ENCODE results near the gene AGFG2.

AGFG2 gene

GRCh38 chr7:100590077-100590737 is 51.2 kb downstream of the AGFG2 start:
- H3K36me3 Mint-ChIP-seq (ENCODE audit: low read depth), result no peaks in the 10 kb centered on the region
- no peaks in the 10 kb centered on the region for H3K9me3 Mint-ChIP-seq
- peaks cover 9% of the 10 kb centered on the region for H3K4me1 Mint-ChIP-seq (ENCODE audit: low read depth)
- H3K27ac Mint-ChIP-seq, result no peak overlapping the region
- H3K27me3 Mint-ChIP-seq, result peaks cover 4% of the 10 kb centered on the region
- no peak overlapping the region for H3K4me3 Mint-ChIP-seq

- peaks cover 3% of the 10 kb centered on the region for H3K4me1 Mint-ChIP-seq (ENCODE audit: low read depth)
- no peaks in the 10 kb centered on the region for H3K9me3 Mint-ChIP-seq
- H3K27me3 Mint-ChIP-seq, result peaks cover 4% of the 10 kb centered on the region
- H3K4me3 Mint-ChIP-seq, result no peak overlapping the region
- no peak overlapping the region for H3K27ac Mint-ChIP-seq
- H3K36me3 Mint-ChIP-seq (ENCODE audit: low read depth), result no peaks in the 10 kb centered on the region
Observed at GRCh38 chr7:100591596-100591995, 52.6 kb downstream of the AGFG2 start.

- Mint-ChIP-seq H3K9me3 (no peaks in the 10 kb centered on the region), H3K27me3 (peaks cover 4% of the 10 kb centered on the region), H3K4me3 (no peak overlapping the region), H3K27ac (no peak overlapping the region), H3K4me1 (ENCODE audit: low read depth) (no peaks in the 10 kb centered on the region), H3K36me3 (ENCODE audit: low read depth) (no peaks in the 10 kb centered on the region)
Observed at GRCh38 chr7:100595188-100595587, 56.2 kb downstream of the AGFG2 start.

- Mint-ChIP-seq H3K4me1 (ENCODE audit: low read depth) (peaks cover under 1% of the 10 kb centered on the region), H3K9me3 (no peaks in the 10 kb centered on the region), H3K27me3 (no peaks in the 10 kb centered on the region), H3K36me3 (ENCODE audit: low read depth) (no peaks in the 10 kb centered on the region), H3K4me3 (no peak overlapping the region), H3K27ac (no peak overlapping the region)
Observed at GRCh38 chr7:100598425-100598824, 59.4 kb downstream of the AGFG2 start.

- Mint-ChIP-seq H3K4me3 (no peak overlapping the region), H3K4me1 (ENCODE audit: low read depth) (peaks cover 13% of the 10 kb centered on the region), H3K27me3 (no peaks in the 10 kb centered on the region), H3K27ac (no peak overlapping the region), H3K9me3 (no peaks in the 10 kb centered on the region), H3K36me3 (ENCODE audit: low read depth) (no peaks in the 10 kb centered on the region)
Observed at GRCh38 chr7:100599911-100600729, 61.1 kb downstream of the AGFG2 start.

- H3K27me3 Mint-ChIP-seq, result no peaks in the 10 kb centered on the region
- no peak overlapping the region for H3K27ac Mint-ChIP-seq
- peaks cover 18% of the 10 kb centered on the region for H3K4me1 Mint-ChIP-seq (ENCODE audit: low read depth)
- H3K36me3 Mint-ChIP-seq (ENCODE audit: low read depth), result no peaks in the 10 kb centered on the region
- no peak overlapping the region for H3K4me3 Mint-ChIP-seq
- H3K9me3 Mint-ChIP-seq, result no peaks in the 10 kb centered on the region
Observed at GRCh38 chr7:100600730-100601038, 61.7 kb downstream of the AGFG2 start.

GRCh38 chr7:100602889-100603725 is 64.1 kb downstream of the AGFG2 start:
- Mint-ChIP-seq H3K27ac (peak overlapping the region; percentile 76), H3K36me3 (ENCODE audit: low read depth) (no peaks in the 10 kb centered on the region), H3K27me3 (no peaks in the 10 kb centered on the region), H3K4me1 (ENCODE audit: low read depth) (peaks cover 22% of the 10 kb centered on the region), H3K4me3 (peak overlapping the region; percentile 82), H3K9me3 (no peaks in the 10 kb centered on the region)

- Mint-ChIP-seq H3K4me1 (ENCODE audit: low read depth) (peaks cover 22% of the 10 kb centered on the region), H3K4me3 (peak overlapping the region; percentile 82), H3K27ac (peak overlapping the region; percentile 76), H3K36me3 (ENCODE audit: low read depth) (no peaks in the 10 kb centered on the region), H3K9me3 (no peaks in the 10 kb centered on the region), H3K27me3 (no peaks in the 10 kb centered on the region)
Observed at GRCh38 chr7:100603726-100604027, 64.7 kb downstream of the AGFG2 start.

- Mint-ChIP-seq H3K27me3 (no peaks in the 10 kb centered on the region), H3K4me3 (peak overlapping the region; percentile 82), H3K36me3 (ENCODE audit: low read depth) (no peaks in the 10 kb centered on the region), H3K27ac (peak overlapping the region; percentile 76), H3K4me1 (ENCODE audit: low read depth) (peaks cover 22% of the 10 kb centered on the region), H3K9me3 (no peaks in the 10 kb centered on the region)
Observed at GRCh38 chr7:100604028-100604975, 65.3 kb downstream of the AGFG2 start.

- Mint-ChIP-seq H3K27ac (no peak overlapping the region), H3K4me3 (peak overlapping the region; percentile 73), H3K27me3 (no peaks in the 10 kb centered on the region)
Observed at GRCh38 chr7:100604976-100605911, 66.2 kb downstream of the AGFG2 start.

GRCh38 chr7:100606313-100606712 is 67.3 kb downstream of the AGFG2 start:
- no peaks in the 10 kb centered on the region for H3K27me3 Mint-ChIP-seq
- no peak overlapping the region for H3K27ac Mint-ChIP-seq
- H3K36me3 Mint-ChIP-seq (ENCODE audit: low read depth), result no peaks in the 10 kb centered on the region
- H3K4me3 Mint-ChIP-seq, result no peak overlapping the region
- H3K9me3 Mint-ChIP-seq, result no peaks in the 10 kb centered on the region
- H3K4me1 Mint-ChIP-seq (ENCODE audit: low read depth), result peaks cover 22% of the 10 kb centered on the region

More at GRCh38 chr7:100604976-100605911, 66.2 kb downstream of the AGFG2 start:
- Mint-ChIP-seq H3K9me3 (no peaks in the 10 kb centered on the region), H3K36me3 (ENCODE audit: low read depth) (no peaks in the 10 kb centered on the region), H3K4me1 (ENCODE audit: low read depth) (peaks cover 22% of the 10 kb centered on the region)

- Mint-ChIP-seq H3K27me3 (no peaks in the 10 kb centered on the region), H3K36me3 (ENCODE audit: low read depth) (no peaks in the 10 kb centered on the region), H3K9me3 (no peaks in the 10 kb centered on the region), H3K4me3 (no peak overlapping the region), H3K27ac (no peak overlapping the region), H3K4me1 (ENCODE audit: low read depth) (peaks cover 25% of the 10 kb centered on the region)
Observed at GRCh38 chr7:100607111-100607510, 68.1 kb downstream of the AGFG2 start.

GRCh38 chr7:100609958-100610357 is 71.0 kb downstream of the AGFG2 start:
- H3K27ac Mint-ChIP-seq, result no peak overlapping the region
- no peak overlapping the region for H3K4me3 Mint-ChIP-seq

More at GRCh38 chr7:100609958-100610357, 71.0 kb downstream of the AGFG2 start:
- Mint-ChIP-seq H3K4me1 (ENCODE audit: low read depth) (peaks cover 23% of the 10 kb centered on the region), H3K9me3 (no peaks in the 10 kb centered on the region), H3K36me3 (ENCODE audit: low read depth) (no peaks in the 10 kb centered on the region), H3K27me3 (no peaks in the 10 kb centered on the region)

Measured in stimulated activated naive CD8-positive, alpha-beta T cell treated with anti-CD3 and anti-CD28 coated beads, Interleukin-15, Interleukin-2, amounts not matched to agents 100 ng/mL and 50 ng/mL, for 24 hours (primary cell).